Nephron progenitor cell (in vitro differentiated cells): ENCODE measurements around the gene FPGT.
"Not testable (repeated sequence)": the region's sequence is repeated elsewhere in the genome, so short reads cannot be mapped to it uniquely, and the experiment has no call there.

Experiments used
- DNase-seq: peaks from one replicate; pipeline ENCODE4 v3.0.0; 2021
- H3K27ac Mint-ChIP-seq: 2 replicates; pipeline ENCODE4 v1.8.0; 2021; ENCODE audit warnings: mild to moderate bottlenecking, moderate library complexity, mixed read lengths
- H3K27me3 Mint-ChIP-seq: 2 replicates; pipeline ENCODE4 v1.8.0; 2021; ENCODE audit warnings: mild to moderate bottlenecking, low read depth, mixed read lengths; ENCODE audit not compliant: poor library complexity
- H3K36me3 Mint-ChIP-seq: 2 replicates; pipeline ENCODE4 v1.8.0; 2021; ENCODE audit warnings: low read depth, mixed read lengths
- H3K4me1 Mint-ChIP-seq: 2 replicates; pipeline ENCODE4 v1.8.0; 2021; ENCODE audit warnings: mixed read lengths
- H3K4me3 Mint-ChIP-seq: 2 replicates; pipeline ENCODE4 v1.8.0; 2021; ENCODE audit warnings: mild to moderate bottlenecking, moderate library complexity, mixed read lengths
- H3K9me3 Mint-ChIP-seq: 2 replicates; pipeline ENCODE4 v1.8.0; 2021; ENCODE audit warnings: mild to moderate bottlenecking, moderate library complexity, mixed read lengths
- CTCF ChIP-seq: fragments of 200-600 bp; sonication (generic); IDR thresholded peaks from 2 replicates; pipeline ENCODE4 v1.5.0; 2021; ENCODE audit warnings: antibody characterized with exemption

Gene FPGT

GRCh38 chr1:74245168-74245772 is 47.2 kb downstream of the FPGT start:
- TF ChIP-seq CTCF, result no peak
- no peak for DNase-seq
- Mint-ChIP-seq H3K4me1 (peaks cover 22% of the 10 kb centered on the region), H3K27me3 (no peaks in the 10 kb centered on the region), H3K4me3 (no peak overlapping the region), H3K27ac (no peak overlapping the region), H3K9me3 (peaks cover 16% of the 10 kb centered on the region), H3K36me3 (peaks cover 10% of the 10 kb centered on the region)

- Mint-ChIP-seq H3K36me3 (peaks cover 10% of the 10 kb centered on the region), H3K9me3 (peaks cover 16% of the 10 kb centered on the region), H3K27ac (peak overlapping the region; percentile 73), H3K4me1 (peaks cover 22% of the 10 kb centered on the region), H3K27me3 (no peaks in the 10 kb centered on the region), H3K4me3 (no peak overlapping the region)
- no peak for DNase-seq
- TF ChIP-seq CTCF, result no peak
Observed at GRCh38 chr1:74246315-74246714, 48.3 kb downstream of the FPGT start.

GRCh38 chr1:74247881-74248528 is 50.0 kb downstream of the FPGT start:
- Mint-ChIP-seq H3K27ac (no peak overlapping the region), H3K36me3 (peaks cover 10% of the 10 kb centered on the region), H3K4me1 (peaks cover 22% of the 10 kb centered on the region), H3K9me3 (peaks cover 16% of the 10 kb centered on the region), H3K4me3 (no peak overlapping the region), H3K27me3 (no peaks in the 10 kb centered on the region)
- TF ChIP-seq CTCF, result no peak
- DNase-seq, result no peak

GRCh38 chr1:74253243-74253824 is 55.3 kb downstream of the FPGT start:
- not testable (repeated sequence) for H3K4me1 Mint-ChIP-seq, H3K4me3 Mint-ChIP-seq, H3K27ac Mint-ChIP-seq, DNase-seq, H3K36me3 Mint-ChIP-seq, H3K27me3 Mint-ChIP-seq
- H3K9me3 Mint-ChIP-seq, result peaks cover 27% of the 10 kb centered on the region
